A673 (cell line): Measurements from ENCODE around the gene ARFRP1.

Source experiments
- CTCF ChIP-seq: fragments of 300-800, 200-600 bp; sonication (generic); conservative IDR thresholded peaks from 2 replicates; pipeline ENCODE4 v1.5.1; 2017; ENCODE audit warnings: low read depth, mild to moderate bottlenecking, antibody characterized with exemption, low read length, moderate library complexity, mixed read lengths
- EZH2 ChIP-seq: fragments of 200-600 bp; sonication (generic); IDR thresholded peaks from 2 replicates; pipeline ENCODE4 v1.6.1; 2017; ENCODE audit warnings: borderline replicate concordance, low read depth, mild to moderate bottlenecking, mixed read lengths, antibody characterized with exemption, low read length; ENCODE audit not compliant: poor library complexity, severe bottlenecking

GRCh38 chr20:63664861-63665594 lies 42.7 kb downstream of the ARFRP1 start:
- TF ChIP-seq CTCF (no peak), EZH2 (no peak)
